H7 (cell line): Measurements from ENCODE around the gene MEI1. TPM values are rescaled to one million over a fixed set of nuclear protein-coding genes. Genes with fewer than 3 reads are reported as not detected.

Experiments used
- DNase-seq: peaks from one replicate; pipeline ENCODE4 v3.0.0; 2012
- H3K27me3 ChIP-seq: 2 replicates; pipeline ENCODE4 v1.6.0; 2011; ENCODE audit warnings: mild to moderate bottlenecking, low read length; ENCODE audit not compliant: control insufficient read depth, insufficient read depth
- H3K36me3 ChIP-seq: replicated peaks from 2 replicates; pipeline ENCODE4 v1.5.1; 2011; ENCODE audit warnings: low read length; ENCODE audit not compliant: control insufficient read depth, insufficient read depth
- H3K4me3 ChIP-seq: 2 replicates; pipeline ENCODE4 v1.5.1; 2011; ENCODE audit warnings: low read depth, mild to moderate bottlenecking, control low read depth, low read length, moderate library complexity; ENCODE audit not compliant: insufficient read depth
- total RNA-seq: library from RNA; depleted of rRNA; stranded (reverse); fragments of >200 nt; shearing (Covaris generic); gene quantifications from 2 replicates; pipeline ENCODE4 v1.2.3, GENCODE V29; 2014

The MEI1 gene
- total RNA-seq, 1 experiment from 2014 or later, result not detected

GRCh38 chr22:41820447-41820846 is 121.1 kb downstream of the MEI1 start:
- H3K36me3 ChIP-seq, result peaks cover 1% of the 10 kb centered on the region
- H3K4me3 ChIP-seq, result no peak overlapping the region
- no peak for DNase-seq
- H3K27me3 ChIP-seq, result no peaks in the 10 kb centered on the region

GRCh38 chr22:41821471-41822316 is 122.4 kb downstream of the MEI1 start:
- Histone ChIP-seq H3K27me3 (no peaks in the 10 kb centered on the region), H3K4me3 (no peak overlapping the region), H3K36me3 (peaks cover 3% of the 10 kb centered on the region)
- DNase-seq, result no peak

- H3K36me3 ChIP-seq, result peaks cover 3% of the 10 kb centered on the region
- no peaks in the 10 kb centered on the region for H3K27me3 ChIP-seq
- no peak overlapping the region for H3K4me3 ChIP-seq
- DNase-seq, result peak; percentile 71
Measured at GRCh38 chr22:41822317-41823057, 123.2 kb downstream of the MEI1 start.

GRCh38 chr22:41823797-41824196 is 124.5 kb downstream of the MEI1 start:
- Histone ChIP-seq H3K4me3 (no peak overlapping the region), H3K27me3 (no peaks in the 10 kb centered on the region), H3K36me3 (peaks cover 3% of the 10 kb centered on the region)
- DNase-seq, result no peak

GRCh38 chr22:41825376-41825775 is 126.1 kb downstream of the MEI1 start:
- DNase-seq, result no peak
- Histone ChIP-seq H3K4me3 (no peak overlapping the region), H3K27me3 (no peaks in the 10 kb centered on the region), H3K36me3 (peaks cover 2% of the 10 kb centered on the region)

DNA sequence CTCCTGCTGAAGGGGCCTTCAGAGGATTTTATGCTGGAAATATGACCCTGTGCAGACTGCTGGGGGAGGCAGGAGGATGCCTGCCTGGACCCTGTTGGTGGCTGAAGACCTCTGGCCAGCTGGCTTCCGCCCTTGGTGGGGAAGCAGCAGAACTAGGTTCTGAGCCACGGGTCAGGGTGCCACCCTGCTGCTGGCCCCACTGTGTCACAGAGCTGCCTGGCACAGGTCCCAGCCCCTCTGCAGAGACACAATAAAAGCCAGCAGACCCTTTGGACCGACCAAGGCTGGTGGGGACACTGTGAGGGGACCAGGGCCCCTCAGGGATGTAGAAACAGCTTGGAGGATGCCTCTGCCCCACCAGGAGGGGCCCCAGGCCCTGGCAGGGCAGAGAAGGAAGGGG is 126.7 kb downstream of the MEI1 start:
- Histone ChIP-seq H3K4me3 (no peak overlapping the region), H3K36me3 (peaks cover 2% of the 10 kb centered on the region), H3K27me3 (no peaks in the 10 kb centered on the region)
- DNase-seq, result no peak

DNA sequence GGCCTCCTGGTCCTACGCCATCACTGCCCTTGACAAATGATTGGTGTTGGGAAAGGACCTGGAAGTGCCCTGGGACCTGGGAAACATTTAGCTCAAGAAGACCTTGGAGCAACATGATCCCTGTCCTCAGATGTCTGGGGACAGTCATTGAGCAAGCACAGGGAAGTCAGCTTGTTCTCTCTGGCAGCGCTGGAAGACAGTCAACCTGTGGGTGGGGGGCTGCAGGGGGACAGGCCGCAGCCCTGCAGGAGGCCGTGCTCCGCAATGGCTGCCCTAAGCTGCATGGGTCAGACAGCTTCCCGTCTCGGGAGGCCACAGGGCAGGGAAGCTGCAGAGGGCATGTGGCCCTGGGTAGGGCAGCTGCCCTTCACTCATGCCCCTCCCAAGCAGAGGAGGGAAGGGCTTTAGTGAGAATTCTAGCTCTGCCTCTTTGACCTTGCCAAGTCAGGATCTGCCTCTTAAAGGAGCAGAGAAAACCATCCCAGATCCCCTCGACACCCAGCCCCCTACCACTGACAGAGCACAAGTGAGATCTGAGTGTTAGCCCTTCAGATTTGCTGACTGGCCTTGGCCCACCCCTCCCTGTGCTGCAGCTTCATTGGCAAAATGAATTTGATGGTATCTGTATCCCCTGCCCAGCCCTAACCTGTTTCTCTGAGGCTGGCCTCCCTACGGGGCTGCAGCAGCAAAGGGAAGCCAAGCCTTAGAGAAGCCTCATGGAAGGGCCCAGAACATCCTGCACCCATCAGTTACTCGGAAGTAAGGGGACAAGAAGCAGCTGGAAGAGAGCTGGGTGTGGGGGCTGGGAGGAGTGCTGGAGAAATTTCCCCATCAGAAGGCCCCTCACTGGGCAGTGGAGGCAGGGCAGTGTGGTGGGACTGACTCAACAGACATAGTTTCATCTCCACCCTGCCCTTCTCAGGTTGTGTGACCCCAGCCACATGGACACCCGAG is 127.4 kb downstream of the MEI1 start:
- Histone ChIP-seq H3K27me3 (no peaks in the 10 kb centered on the region), H3K36me3 (peaks cover 2% of the 10 kb centered on the region), H3K4me3 (no peak overlapping the region)
- no peak for DNase-seq

DNA sequence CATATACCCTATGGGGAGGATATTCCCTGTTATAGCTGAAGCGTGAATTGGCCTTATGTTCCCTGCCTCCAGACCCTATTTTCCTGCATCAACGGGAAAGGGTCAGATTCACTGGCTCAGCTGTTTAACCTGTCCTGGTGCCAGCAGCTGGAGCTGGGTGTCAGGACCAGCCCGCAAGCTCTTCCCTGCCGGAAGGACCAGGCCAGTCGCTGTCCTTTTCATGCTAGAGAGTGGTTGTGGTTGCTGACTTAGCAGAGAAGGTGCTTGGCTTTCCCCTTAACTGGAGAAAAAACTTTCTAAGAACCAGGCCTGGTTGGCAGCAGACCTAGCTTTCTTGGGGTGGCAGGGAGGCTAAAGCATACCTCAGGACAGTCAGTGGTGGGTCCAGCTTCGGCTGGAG is 128.4 kb downstream of the MEI1 start:
- H3K36me3 ChIP-seq, result peaks cover 2% of the 10 kb centered on the region
- H3K27me3 ChIP-seq, result no peaks in the 10 kb centered on the region
- DNase-seq, result no peak
- no peak overlapping the region for H3K4me3 ChIP-seq

GRCh38 chr22:41828516-41828915 is 129.2 kb downstream of the MEI1 start:
- no peak for DNase-seq
- Histone ChIP-seq H3K27me3 (no peaks in the 10 kb centered on the region), H3K4me3 (no peak overlapping the region), H3K36me3 (peaks cover 2% of the 10 kb centered on the region)

DNA sequence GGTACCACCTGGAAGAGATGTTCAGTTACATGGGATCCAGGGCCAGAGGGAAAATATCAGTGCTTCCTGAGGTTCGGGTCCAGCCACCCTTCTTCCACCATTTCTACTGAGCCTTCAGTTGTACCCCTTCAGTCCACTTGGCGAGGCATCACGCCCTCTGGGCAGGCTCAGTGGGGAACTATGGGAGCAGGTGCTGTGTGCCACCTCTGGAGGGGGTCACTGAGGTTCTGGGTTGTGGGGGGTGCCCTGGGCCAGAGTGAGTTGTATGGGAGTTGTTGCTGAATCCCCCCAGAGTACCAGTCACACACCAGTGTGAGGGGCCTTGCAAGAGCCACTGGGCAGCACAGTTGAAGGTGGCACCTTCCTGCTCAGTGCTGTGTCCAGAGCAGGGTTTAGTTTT is 130.9 kb downstream of the MEI1 start:
- peaks cover 2% of the 10 kb centered on the region for H3K36me3 ChIP-seq
- peak; percentile 49 for DNase-seq
- no peak overlapping the region for H3K4me3 ChIP-seq
- H3K27me3 ChIP-seq, result no peaks in the 10 kb centered on the region

- no peaks in the 10 kb centered on the region for H3K27me3 ChIP-seq
- peaks cover 9% of the 10 kb centered on the region for H3K36me3 ChIP-seq
- DNase-seq, result no peak
- H3K4me3 ChIP-seq, result no peak overlapping the region
Measured at GRCh38 chr22:41831383-41831782, 132.1 kb downstream of the MEI1 start.

- no peaks in the 10 kb centered on the region for H3K27me3 ChIP-seq
- DNase-seq, result no peak
- H3K36me3 ChIP-seq, result peaks cover 11% of the 10 kb centered on the region
- peak overlapping the region; percentile 52 for H3K4me3 ChIP-seq
Measured at GRCh38 chr22:41831828-41832552, 132.7 kb downstream of the MEI1 start.

DNA sequence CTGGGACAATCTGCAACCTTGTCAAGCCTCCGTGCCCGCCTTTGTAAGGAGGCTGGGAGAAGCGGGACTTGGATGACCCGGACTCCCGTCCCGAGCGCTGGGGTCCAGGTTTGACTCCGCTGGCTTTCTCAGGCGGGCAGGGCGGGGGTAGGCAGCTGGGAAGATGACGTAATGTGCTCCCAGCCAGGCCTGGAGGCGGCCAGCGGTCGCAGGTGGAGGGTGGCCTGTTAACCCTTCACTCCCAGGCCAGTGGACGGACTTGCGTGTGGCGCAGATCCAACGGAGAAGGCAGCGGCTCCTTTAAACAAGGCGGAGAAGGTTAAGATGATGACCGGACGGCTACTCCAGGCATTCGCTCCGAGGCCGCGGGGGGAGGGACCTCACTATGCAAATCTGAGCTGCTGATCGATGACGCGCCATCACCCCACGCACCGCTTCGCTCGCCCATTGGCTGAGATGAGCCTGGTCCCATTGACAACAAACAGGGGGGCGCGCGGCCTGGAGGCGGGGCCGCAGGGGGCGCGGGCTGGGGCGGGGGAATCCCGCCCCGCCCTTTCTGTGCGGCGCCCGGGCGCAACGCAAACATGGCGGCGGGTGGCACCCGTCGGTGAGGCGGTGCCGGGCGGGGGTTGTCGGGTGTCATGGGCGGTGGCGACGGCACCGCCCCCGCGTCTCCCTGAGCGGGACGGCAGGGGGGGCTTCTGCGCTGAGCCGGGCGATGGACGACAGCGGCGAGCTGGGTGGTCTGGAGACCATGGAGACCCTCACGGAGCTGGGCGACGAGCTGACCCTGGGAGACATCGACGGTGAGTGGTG is 133.5 kb downstream of the MEI1 start, which contains the start of gene SREBF2:
Gene SREBF2 (plus strand): TSS at position 553 of the 816 bp plus-strand sequence. CDS start 166 bp downstream, at position 719.
- peak; percentile 99 for DNase-seq
- Histone ChIP-seq H3K4me3 (peak within 1 kb of the TSS; percentile 86), H3K27me3 (no peaks in the 10 kb centered on the region), H3K36me3 (peaks cover 11% of the 10 kb centered on the region)
